ENCODE results near the gene DRAM1.
A peak's percentile ranks its signal among the peaks of the same experiment; 100 is the strongest.
"Not testable (repeated sequence)": the region's sequence is repeated elsewhere in the genome, so short reads cannot be mapped to it uniquely, and the experiment has no call there.

The DRAM1 gene

DNA sequence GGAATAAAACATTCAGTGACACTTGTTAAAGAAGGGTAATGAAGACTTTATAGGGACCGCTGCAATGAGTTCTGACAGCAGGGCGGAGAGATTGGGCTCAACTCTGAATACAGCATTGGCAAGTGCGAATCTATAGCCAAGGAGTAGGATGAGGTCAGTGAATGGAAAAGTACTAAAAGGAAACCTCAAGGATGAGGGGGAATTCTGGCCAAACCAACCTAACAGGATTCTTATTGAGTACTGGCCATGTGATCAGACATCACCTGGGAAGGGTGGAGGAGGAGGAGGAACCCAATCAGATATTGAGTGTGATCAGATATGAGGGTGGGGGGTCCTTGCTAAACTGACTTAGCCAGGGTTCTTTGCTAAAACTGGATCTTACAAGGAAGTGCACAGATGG, 31.0 kb downstream of the DRAM1 start:
- no peak for DNase-seq

DNA sequence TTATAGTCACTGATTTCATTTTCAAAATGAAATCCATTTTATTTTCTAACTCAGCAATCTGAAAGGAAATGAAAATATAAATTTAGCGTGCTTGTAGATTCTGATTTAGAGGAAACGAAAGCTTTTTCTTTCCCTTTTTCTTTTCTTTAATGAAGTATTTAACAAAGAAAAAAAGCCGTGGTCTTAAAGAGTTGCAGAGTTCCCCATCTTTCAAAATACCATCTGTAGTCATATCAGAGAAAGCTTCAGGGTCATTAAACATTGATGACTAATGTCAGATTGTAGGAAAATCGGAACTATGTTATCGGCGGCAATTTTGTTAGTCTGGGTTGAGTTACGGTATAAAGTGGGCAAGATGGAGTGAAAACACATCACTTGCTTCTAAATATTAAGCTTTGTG, 32.3 kb downstream of the DRAM1 start:
- DNase-seq = peak; percentile 93

DNA sequence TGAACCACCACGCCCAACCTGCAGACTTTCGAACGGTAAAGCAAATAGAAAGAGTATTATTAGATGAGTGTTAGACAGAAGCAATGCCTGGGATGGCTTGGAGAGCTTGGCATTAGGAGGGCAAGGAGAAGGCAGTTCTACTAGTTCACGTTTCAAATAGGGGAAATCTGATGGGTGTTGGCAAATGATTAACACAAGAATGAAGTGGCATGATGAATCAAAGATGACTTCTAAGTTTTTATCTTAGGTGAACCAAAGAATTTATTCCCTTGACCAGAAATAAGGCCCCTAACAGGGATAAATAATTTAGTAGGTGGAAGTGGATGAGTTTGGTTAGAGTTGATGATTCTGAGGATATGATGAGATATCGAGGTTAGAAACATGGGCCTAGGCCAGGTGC, 38.5 kb downstream of the DRAM1 start:
- no peak for DNase-seq

DNA sequence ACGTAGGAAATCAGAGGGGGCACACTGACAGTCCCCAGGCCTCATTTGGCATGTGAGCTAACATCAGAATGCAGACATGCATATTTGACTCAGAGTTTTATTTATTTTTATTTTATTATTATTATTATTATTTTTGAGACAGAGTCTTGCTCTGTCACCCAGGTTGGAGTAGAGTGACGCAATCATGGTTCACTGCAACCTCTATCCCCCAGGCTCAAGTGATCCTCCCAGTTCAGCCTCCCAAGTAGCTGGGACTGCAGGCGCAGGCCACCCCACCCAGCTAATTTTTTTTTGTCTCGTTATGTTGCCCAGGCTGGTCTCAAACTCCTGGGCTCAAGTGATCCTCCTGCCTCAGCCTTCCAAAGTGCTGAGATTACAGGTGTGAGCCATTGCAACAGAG, 41.4 kb downstream of the DRAM1 start:
- DNase-seq = not testable (repeated sequence)

DNA sequence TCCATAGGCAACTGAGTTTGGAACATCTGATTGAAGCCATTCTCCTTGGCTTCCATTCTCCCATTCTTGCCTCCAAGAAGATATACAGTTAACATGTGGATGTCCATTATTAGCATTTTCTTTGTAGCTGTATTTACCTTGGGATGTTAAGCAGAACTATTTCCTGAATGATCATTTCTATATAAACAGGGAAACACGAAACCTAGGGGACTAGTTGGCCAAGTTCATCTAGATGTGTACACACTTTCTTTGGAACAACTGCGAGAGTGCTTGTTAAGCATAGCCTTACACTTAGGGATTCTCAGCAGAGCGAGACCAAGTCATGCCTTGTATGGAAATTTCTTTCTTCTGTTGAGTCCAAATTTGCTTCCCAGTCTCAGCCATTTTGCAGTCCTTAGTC, 42.1 kb downstream of the DRAM1 start:
- no peak for DNase-seq

- no peak for DNase-seq
Measured at GRCh38 chr12:101920906-101921305, 43.5 kb downstream of the DRAM1 start.

GRCh38 chr12:101923045-101923718, 45.8 kb downstream of the DRAM1 start:
- no peak for DNase-seq

DNA sequence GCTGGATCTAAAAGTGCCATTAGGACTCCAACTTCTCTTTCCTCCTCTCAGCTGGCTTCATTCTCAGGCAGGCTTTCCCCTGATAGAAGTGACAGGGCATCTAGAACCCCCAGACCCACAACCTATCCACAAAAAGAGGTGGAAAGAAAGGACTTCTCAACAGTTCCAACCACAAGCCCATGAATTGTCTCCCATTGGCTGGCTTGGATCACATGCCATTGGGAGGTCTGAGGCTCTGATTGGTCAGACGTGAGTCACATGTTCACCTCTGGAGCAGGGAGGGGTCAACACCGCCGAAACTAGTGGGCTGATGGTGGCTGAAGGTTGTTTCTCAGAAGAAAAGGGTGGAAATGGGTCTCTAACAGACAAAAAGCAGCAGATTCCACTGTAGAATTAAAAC, 47.2 kb downstream of the DRAM1 start:
- DNase-seq = peak; percentile 66

GRCh38 chr12:101925361-101925760, 48.0 kb downstream of the DRAM1 start:
- DNase-seq = peak; percentile 94

DNA sequence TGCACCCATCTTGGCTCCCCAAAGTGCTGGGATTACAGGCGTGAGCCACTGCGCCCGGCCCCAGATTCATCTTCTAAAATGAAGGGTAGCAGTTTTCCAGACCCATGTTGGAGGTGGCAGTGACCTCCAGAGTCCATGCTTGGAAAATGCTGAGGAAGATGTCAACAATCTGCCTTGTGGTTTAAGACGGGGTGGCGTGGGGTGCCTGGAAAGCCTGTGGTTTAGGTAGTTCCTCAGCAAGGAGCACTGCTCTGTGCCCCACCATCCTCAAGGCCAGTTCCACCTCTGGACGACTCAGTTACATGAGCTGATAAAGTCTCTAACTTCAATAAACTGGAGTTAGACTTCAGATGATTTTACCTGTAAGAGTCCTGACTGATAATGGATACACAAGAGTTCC, 48.6 kb downstream of the DRAM1 start:
- DNase-seq = peak; percentile 70

DNA sequence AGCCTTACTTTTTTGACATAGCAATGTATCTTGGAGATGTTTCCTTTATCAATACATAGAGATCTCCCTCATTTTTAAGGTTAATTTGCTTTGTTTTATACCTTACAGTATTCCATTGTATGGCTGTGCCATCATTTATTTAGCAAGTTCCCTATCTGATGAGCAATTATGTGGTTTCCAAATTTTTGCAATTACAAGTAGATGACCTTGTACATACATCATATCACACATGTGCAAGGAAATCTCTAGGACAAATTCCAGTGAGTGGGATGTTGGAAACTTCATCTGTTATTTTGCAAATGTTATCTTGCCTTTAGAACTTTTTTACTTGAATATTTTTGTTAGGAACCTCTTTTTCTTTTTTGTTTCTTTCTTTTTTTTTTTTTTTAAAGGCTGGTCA, 49.7 kb downstream of the DRAM1 start:
- DNase-seq = peak; percentile 92

DNA sequence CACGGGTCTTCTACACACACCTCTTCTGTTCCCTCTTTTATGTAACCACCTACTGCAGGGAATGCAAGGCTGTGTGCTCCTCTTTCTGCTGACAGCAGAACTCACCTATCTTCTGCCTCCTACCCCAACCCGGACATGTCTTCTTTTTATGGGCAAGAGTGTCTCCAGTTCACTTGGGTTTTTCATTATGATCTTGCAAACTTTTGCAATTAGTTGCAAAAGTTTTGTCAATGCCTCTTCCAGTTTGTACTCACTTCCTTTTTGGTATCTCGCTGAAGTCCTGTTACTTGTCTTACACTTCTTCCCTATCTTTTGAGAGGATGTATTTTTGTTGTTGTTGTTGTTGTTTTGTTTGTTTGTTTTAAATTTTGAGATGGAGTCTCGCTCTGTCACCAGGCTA, 50.6 kb downstream of the DRAM1 start:
- DNase-seq = peak; percentile 74

DNA sequence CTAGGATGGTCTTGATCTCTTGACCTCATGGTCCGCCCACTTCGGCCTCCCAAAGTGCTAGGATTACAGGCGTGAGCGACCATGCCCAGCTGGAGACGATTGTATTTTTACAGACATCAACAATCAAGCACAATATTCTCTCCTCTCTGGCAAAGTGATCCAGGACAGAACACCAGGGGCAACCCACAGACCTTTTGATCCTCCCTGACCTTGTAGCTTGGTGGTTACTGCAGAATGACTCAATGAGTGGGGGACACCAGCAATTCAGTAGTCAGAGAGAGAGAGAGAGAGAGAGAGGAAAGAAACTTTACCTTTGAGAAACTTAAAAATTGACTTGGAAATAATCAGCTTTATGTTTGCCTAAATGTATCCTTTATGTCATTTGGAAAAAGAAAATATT, 51.2 kb downstream of the DRAM1 start:
- no peak for DNase-seq

- no peak for DNase-seq
Measured at GRCh38 chr12:101929365-101930041, 52.1 kb downstream of the DRAM1 start.

DNA sequence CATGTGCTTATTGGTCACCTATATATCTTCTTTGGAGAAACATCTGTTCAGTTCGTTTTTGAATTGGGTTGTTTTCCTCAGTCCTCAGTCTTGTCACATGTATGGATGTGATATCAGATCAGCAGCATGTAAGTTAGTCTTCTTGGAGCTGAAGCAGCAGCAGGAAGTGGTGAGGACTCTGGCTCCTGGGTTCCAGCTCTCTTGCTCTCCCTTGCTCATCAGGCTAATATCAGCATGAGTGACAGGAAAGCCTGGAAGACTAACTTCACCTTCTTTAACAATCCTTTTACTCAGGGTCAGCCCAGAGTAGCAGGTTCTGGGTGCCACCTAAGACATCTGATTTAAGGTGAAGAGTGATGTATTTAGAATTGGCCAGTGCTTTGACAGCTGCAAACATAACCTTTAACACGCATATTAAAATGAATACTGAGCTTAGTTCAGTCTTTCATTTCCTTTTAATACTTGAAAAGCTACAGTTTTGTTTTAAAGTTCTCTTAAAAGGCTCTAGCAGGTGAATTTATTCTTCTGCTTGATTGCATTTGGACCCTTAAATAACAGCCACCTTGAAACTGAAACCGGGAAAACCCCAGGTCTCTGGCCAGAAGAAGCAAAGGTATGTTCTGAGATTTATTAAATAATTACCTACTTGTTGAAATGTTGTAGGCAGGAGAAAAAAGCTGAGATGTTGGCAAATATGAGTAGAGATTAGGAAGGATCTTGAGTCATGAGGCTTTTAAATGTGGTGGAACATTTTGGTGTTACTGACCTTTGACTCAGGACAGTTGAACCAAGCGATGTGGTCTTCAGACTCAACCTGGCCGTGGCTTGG, 54.3 kb downstream of the DRAM1 start:
- no peak for DNase-seq

GRCh38 chr12:101933866-101934514, 56.6 kb downstream of the DRAM1 start:
- DNase-seq = no peak

- DNase-seq = peak; percentile 50
Measured at GRCh38 chr12:101935890-101936746, 58.7 kb downstream of the DRAM1 start.

- no peak for DNase-seq
Measured at GRCh38 chr12:101939306-101939705, 61.9 kb downstream of the DRAM1 start.

GRCh38 chr12:101939856-101940265, 62.5 kb downstream of the DRAM1 start:
- peak; percentile 66 for DNase-seq

- DNase-seq = no peak
Measured at GRCh38 chr12:101940400-101940950, 63.1 kb downstream of the DRAM1 start.

- peak; percentile 34 for DNase-seq
Measured at GRCh38 chr12:101941306-101942249, 64.2 kb downstream of the DRAM1 start.

Data from inflammatory macrophage treated with lipopolysaccharide for 4 hours (primary cell).